ENCODE measurements around the gene LSP1. TPM values are rescaled to one million over a fixed set of nuclear protein-coding genes. Genes with fewer than 3 reads are reported as not detected.
A peak's percentile ranks its signal among the peaks of the same experiment; 100 is the strongest.

LSP1 gene
- total and polyA plus RNA-seq, 7 donors = 8.7 to 80.2 (median 32.7) TPM

DNA sequence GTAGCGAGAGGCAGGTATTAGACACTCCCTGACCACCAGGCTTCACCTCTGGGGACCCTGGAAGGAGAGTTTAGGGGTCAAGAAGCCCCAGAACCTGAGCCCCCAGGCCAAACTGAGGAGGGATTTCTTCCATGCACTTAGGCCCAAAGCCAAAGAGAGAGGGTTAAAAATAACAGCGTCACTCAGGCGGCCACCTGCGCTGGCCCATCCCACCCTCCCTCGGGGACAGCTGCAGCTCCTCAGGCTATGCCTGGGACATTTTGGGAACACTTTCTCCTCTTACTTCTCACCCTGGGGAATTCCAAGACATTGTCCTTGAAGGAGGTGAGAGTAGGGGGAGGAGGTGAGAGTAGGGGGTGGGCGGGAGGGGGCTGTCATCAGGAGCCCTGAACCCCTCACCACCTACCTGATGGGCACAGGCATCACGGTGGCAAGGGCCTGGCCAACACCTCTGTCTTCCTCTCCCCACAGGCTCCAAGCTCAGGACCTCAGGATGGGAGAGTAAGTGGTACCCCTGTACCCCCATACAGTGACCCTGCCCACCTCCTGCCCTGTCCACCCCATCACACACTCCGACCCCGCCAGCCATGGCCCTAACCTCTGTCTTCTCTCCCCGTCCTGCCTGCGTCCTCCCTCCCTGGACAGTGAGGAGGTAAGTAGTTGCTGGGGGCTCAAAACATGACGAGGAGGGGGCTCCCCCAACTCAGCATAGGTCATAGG, 13.5 kb upstream of the LSP1 start:
- DNase-seq = no peak
- Histone ChIP-seq H3K4me1 (peaks cover 0 to 9% (median 6%) of the 10 kb centered on the region in 4 donors), H3K36me3 (no peaks in the 10 kb centered on the region), H3K4me3 (no peak overlapping the region), H3K27me3 (no peaks in the 10 kb centered on the region), H3K27ac (no peak overlapping the region), H3K9me3 (no peaks in the 10 kb centered on the region)
- intact Hi-C loops (cut with DNase I) = loop anchor here (5.0 kb wide), 3 partner anchors 43 to 313 kb away; partner anchors contain the start of gene TNNT3
- 69 to 71% methylated on average over 12 of the region's 12 CpGs for WGBS, 2 donors
- TF ChIP-seq POLR2AphosphoS5 (IDR thresholded peaks at IDR 0.05) (no peak), EP300 (IDR thresholded peaks at IDR 0.05) (no peak), POLR2A (IDR thresholded peaks at IDR 0.05) (no peak)
- TF ChIP-seq, protein P1, sequence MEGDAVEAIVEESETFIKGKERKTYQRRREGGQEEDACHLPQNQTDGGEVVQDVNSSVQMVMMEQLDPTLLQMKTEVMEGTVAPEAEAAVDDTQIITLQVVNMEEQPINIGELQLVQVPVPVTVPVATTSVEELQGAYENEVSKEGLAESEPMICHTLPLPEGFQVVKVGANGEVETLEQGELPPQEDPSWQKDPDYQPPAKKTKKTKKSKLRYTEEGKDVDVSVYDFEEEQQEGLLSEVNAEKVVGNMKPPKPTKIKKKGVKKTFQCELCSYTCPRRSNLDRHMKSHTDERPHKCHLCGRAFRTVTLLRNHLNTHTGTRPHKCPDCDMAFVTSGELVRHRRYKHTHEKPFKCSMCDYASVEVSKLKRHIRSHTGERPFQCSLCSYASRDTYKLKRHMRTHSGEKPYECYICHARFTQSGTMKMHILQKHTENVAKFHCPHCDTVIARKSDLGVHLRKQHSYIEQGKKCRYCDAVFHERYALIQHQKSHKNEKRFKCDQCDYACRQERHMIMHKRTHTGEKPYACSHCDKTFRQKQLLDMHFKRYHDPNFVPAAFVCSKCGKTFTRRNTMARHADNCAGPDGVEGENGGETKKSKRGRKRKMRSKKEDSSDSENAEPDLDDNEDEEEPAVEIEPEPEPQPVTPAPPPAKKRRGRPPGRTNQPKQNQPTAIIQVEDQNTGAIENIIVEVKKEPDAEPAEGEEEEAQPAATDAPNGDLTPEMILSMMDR (IDR thresholded peaks at IDR 0.05) = no peak

DNA sequence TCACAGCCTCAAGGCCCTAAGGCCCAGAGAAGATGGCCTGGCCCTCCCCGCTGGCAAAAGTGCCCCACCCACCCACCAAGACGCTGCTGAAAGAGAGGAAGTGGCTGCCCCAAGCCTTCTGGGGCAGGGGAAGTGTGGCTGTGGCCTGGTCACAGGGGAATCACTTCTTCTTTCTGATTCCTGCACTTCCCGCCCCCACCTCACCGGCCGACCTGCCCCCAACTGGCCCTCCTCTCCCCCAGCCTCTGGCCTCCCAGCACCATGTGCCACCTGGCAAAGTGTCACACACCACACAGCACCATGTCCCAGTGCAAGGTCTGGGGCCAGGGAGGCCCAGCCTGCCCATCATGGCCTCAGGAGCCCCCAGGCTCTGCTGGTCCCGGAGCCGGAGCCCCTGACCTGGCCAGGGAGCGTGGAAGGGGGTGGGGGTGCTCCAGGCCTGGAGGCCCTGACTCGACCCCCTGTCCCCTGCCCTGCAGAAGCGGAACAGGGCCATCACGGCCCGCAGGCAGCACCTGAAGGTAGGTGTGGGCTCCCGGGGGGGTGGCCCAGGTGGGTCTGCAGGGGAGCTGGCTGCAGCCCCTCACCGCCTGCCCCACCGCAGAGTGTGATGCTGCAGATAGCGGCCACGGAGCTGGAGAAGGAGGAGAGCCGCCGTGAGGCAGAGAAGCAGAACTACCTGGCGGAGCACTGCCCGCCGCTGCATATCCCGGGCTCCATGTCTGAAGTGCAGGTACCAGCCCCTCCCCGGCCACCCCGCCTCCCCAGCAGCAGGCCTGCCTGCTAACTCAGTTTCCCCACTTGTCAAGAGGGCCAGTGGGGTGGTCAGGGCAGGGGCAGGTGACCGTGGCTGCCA, 12.7 kb upstream of the LSP1 start:
- peak overlapping the region in 1 of 4 donors; percentile 37 for H3K27ac ChIP-seq
- H3K36me3 ChIP-seq = no peaks in the 10 kb centered on the region
- H3K4me3 ChIP-seq = no peak overlapping the region
- peaks cover 0 to 9% (median 6%) of the 10 kb centered on the region in 4 donors for H3K4me1 ChIP-seq
- TF ChIP-seq EP300 (IDR thresholded peaks at IDR 0.05) (no peak), POLR2A (IDR thresholded peaks at IDR 0.05) (no peak), POLR2AphosphoS5 (IDR thresholded peaks at IDR 0.05) (no peak)
- TF ChIP-seq, protein P1 (IDR thresholded peaks at IDR 0.05) = no peak
- intact Hi-C loops (cut with DNase I) = loop anchor here (5.0 kb wide), 3 partner anchors 42 to 312 kb away; partner anchors contain the start of gene TNNT3
- DNase-seq = no peak
- H3K27me3 ChIP-seq = no peaks in the 10 kb centered on the region
- no peaks in the 10 kb centered on the region for H3K9me3 ChIP-seq
- 74 to 80% methylated on average over 26 of the region's 26 CpGs for WGBS, 2 donors

DNA sequence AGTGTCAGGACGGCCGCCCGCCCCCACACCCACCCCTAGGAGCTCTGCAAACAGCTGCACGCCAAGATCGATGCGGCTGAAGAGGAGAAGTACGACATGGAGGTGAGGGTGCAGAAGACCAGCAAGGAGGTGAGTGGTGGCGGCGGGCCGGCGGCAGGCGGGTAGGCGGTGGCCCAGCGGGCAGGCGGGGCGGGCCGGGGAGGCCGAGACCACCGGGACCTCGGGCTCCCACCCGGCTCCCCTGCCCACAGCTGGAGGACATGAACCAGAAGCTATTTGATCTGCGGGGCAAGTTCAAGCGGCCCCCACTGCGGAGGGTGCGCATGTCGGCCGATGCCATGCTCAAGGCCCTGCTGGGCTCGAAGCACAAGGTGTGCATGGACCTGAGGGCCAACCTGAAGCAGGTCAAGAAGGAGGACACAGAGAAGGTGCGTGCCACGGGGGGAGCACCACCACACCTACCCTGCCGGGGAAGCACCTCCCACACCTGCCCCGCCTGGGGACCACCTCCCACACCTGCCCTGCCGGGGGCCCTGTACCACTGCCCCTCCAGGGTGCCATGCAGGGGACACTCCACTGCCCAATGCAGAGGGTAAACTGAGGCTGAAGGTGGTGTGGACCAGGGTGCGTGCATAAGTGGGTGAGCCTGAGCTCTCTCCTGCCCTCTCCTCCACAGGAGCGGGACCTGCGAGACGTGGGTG, 12.0 kb upstream of the LSP1 start:
- intact Hi-C loops (cut with DNase I) = no loop called here
- Histone ChIP-seq H3K4me1 (peaks cover 0 to 9% (median 6%) of the 10 kb centered on the region in 4 donors), H3K36me3 (no peaks in the 10 kb centered on the region), H3K9me3 (no peaks in the 10 kb centered on the region), H3K4me3 (no peak overlapping the region), H3K27ac (no peak overlapping the region), H3K27me3 (no peaks in the 10 kb centered on the region)
- no peak for TF ChIP-seq POLR2A (IDR thresholded peaks at IDR 0.05)
- no peak for TF ChIP-seq POLR2AphosphoS5 (IDR thresholded peaks at IDR 0.05)
- no peak for TF ChIP-seq EP300 (IDR thresholded peaks at IDR 0.05)
- TF ChIP-seq, protein P1 (IDR thresholded peaks at IDR 0.05) = no peak
- no peak for DNase-seq
- 83 to 89% methylated on average over 37 of the region's 37 CpGs for WGBS, 2 donors

DNA sequence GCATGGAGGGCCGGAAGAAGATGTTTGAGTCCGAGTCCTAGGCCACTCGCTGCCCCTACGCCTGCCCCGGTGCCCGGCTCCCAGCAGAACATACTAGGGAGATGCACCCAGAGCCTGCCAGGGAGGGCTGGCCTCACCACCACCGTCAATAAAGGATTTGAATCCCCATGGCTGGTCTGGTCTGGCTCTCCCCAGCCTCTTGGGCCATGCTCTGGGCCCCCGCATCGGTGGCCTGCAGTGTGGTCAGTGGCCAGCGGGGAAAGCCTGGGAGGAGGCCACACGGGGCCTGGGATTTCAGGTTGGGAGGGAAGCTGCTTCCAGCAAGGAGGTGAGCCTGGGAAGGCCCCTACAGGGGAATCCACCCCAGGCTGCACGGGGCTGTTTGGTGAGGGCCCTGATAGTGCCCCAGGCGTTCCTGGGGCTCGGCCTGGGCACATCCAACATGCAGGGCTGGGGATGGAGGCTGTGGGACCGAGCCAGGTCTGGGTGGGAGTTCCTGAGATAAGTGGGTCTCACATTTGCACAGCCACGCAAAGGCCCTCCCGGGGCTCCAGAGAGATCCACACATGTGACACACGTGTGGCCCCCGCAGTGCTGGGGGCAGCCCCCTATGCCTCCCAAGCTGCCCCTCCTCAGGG, 11.3 kb upstream of the LSP1 start:
- 88 to 93% methylated on average over 19 of the region's 19 CpGs for WGBS, 2 donors
- no peaks in the 10 kb centered on the region for H3K36me3 ChIP-seq
- H3K4me1 ChIP-seq = peaks cover 0 to 9% (median 6%) of the 10 kb centered on the region in 4 donors
- H3K9me3 ChIP-seq = no peaks in the 10 kb centered on the region
- no peaks in the 10 kb centered on the region for H3K27me3 ChIP-seq
- TF ChIP-seq EP300 (IDR thresholded peaks at IDR 0.05) (no peak), POLR2AphosphoS5 (IDR thresholded peaks at IDR 0.05) (no peak), POLR2A (IDR thresholded peaks at IDR 0.05) (no peak)
- TF ChIP-seq, protein P1 (IDR thresholded peaks at IDR 0.05) = no peak
- H3K27ac ChIP-seq = no peak overlapping the region
- intact Hi-C loops (cut with DNase I) = no loop called here
- H3K4me3 ChIP-seq = no peak overlapping the region
- DNase-seq = no peak

All from sigmoid colon (tissue), 7 donors.